ENCODE results near the gene GADL1.

- TF ChIP-seq CTCF (tag by site-specific recombination; IDR thresholded peaks at IDR 0.05): no peak
- TF ChIP-seq ZBTB7A (tag by site-specific recombination; IDR thresholded peaks at IDR 0.05; ENCODE audit: low read depth): no peak
- TF ChIP-seq PBX3 (CRISPR knock-in tag; IDR thresholded peaks at IDR 0.05): no peak
- TF ChIP-seq ZNF561 (tag by site-specific recombination; IDR thresholded peaks at IDR 0.05; ENCODE audit: borderline replicate concordance): no peak
- no peak for TF ChIP-seq REPIN1 (tag by site-specific recombination; IDR thresholded peaks at IDR 0.05; ENCODE audit: low read depth)
- TF ChIP-seq TCF7L2 (IDR thresholded peaks at IDR 0.05; ENCODE audit: borderline replicate concordance, low read depth, low read length): no peak
- no peak for TF ChIP-seq ZNF24 (tag by site-specific recombination; IDR thresholded peaks at IDR 0.05)
- TF ChIP-seq ZNF174 (tag by site-specific recombination; IDR thresholded peaks at IDR 0.05): no peak
- no peak for TF ChIP-seq ZNF398 (tag by site-specific recombination; IDR thresholded peaks at IDR 0.05)
- TF ChIP-seq FEZF1 (tag by site-specific recombination; IDR thresholded peaks at IDR 0.05): no peak
- TF ChIP-seq ZNF140 (tag by site-specific recombination; IDR thresholded peaks at IDR 0.05): no peak
- TF ChIP-seq ZNF19 (tag by site-specific recombination; IDR thresholded peaks at IDR 0.05; ENCODE audit: low read depth): no peak
- TF ChIP-seq REST (tag by site-specific recombination; IDR thresholded peaks at IDR 0.05): no peak
- TF ChIP-seq ZNF664 (tag by site-specific recombination; IDR thresholded peaks at IDR 0.05): no peak
These were observed 20.2 kb upstream of the GADL1 start for GRCh38 chr3:30914696-30915095.
